GM18526 (cell line): ENCODE data around the gene ACAA1.

Source experiments
- POLR2A ChIP-seq: IDR thresholded peaks from 3 replicates; pipeline ENCODE4 v1.6.1; 2011; ENCODE audit not compliant: insufficient read length; ENCODE audit errors: extremely low read depth

ACAA1 gene

GRCh38 chr3:38108649-38109579 is 28.0 kb downstream of the ACAA1 start:
- TF ChIP-seq POLR2A = no peak

- TF ChIP-seq POLR2A = no peak
Measured at GRCh38 chr3:38107911-38108648, 28.8 kb downstream of the ACAA1 start.

DNA sequence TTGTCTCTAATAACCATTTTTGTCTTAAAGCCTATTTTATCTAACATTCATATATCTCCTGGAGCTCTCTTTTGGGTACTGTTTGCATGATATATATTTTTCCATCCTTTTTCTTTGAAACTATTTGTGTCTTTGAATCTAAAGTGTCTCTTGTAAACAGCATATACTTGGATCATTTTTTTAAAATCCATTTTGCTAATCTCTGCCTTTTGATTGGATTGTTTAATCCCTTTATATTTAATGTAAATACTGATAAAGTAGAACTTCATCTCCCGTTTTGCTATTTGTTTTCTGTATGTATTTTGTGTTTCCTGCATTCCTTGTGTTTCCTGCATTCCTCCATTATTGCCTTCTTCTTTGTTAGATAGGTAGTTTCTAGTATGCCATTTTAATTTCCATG is 31.4 kb downstream of the ACAA1 start:
- no peak for TF ChIP-seq POLR2A

GRCh38 chr3:38102444-38102814 is 34.5 kb downstream of the ACAA1 start:
- TF ChIP-seq POLR2A = no peak

- TF ChIP-seq POLR2A = no peak
Measured at GRCh38 chr3:38101811-38102443, 35.0 kb downstream of the ACAA1 start.

DNA sequence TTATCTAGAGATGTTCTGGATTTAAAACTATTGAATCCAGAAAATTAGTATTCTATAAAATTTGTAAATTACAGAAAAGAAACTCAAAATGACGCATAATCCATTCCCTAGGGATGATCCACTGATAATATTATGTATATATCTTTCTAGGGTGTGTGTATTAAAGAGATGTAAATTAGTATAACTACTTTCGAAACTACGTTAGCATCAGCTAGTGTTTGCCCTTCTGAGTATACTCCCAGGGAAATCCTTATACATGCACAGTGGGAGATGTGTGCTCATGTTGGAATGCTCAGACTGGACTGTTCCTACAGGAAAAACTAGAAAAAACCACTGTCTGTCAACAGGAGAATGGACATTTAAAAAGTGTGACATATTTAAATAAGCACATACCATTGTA is 36.4 kb downstream of the ACAA1 start:
- TF ChIP-seq POLR2A = no peak

- no peak for TF ChIP-seq POLR2A
Measured at GRCh38 chr3:38099518-38099917, 37.4 kb downstream of the ACAA1 start.

DNA sequence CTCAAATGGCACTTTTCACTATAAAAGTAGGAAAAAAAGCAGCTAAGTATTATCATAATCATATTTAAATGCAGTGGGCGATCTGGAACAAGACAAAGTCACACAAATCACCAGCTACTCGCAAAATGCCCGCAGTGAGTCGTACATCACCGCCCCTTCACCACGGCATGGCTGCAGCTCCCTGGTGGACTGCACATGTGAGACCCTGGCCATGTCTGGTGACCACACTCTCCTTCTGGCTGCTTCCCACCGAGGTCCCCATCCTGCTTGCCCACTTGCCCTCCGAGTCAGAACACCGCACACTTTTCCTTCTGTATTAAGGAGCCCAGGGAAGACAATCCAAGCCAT is 38.6 kb downstream of the ACAA1 start:
- no peak for TF ChIP-seq POLR2A

DNA sequence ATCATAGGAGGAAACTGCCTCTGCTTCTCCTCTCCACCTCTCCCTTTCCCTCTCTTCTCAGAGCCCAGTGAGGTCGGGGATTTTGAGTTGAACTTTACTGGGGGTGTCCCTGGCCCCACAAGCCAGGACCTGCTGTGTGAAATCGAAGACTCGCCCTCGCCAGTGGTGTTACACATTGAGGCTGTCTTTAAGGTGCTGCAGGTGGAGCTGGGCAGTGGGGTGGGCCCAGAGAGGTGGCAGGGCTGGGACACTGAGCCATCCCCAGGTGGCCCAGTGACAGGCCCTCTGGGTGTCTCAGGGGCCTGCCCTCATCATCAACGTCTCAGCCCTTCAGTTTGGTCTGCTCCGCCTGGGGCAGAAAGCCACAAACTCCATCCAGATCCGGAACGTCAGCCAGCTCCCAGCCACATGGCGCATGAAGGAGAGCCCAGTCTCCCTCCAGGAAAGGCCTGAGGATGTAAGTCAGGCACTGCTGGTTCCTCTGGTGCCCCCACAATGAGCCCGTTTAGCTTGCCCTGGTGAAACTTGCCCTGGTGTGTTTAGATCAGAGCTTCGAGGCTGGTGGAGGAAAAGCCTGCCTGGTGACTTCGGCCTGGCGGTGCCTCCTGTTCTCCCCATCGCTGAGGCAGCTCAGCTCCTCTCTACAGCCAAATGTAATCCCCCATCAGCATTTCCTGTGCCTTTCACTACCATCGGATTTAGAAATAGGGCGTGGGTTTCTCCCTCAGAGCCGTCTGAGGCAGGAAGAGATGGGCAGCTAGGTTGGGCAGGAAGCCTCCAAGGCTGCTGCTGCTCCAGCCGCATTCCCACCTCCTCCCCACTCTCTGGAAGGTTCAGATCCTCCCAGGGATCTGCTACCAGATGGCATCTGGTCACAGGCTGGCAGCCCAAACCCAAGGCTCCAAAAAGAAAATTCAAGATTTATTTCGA is 39.2 kb downstream of the ACAA1 start:
- TF ChIP-seq POLR2A = no peak

- TF ChIP-seq POLR2A = no peak
Measured at GRCh38 chr3:38095669-38096483, 41.1 kb downstream of the ACAA1 start.

GRCh38 chr3:38094999-38095398 is 41.9 kb downstream of the ACAA1 start:
- no peak for TF ChIP-seq POLR2A

DNA sequence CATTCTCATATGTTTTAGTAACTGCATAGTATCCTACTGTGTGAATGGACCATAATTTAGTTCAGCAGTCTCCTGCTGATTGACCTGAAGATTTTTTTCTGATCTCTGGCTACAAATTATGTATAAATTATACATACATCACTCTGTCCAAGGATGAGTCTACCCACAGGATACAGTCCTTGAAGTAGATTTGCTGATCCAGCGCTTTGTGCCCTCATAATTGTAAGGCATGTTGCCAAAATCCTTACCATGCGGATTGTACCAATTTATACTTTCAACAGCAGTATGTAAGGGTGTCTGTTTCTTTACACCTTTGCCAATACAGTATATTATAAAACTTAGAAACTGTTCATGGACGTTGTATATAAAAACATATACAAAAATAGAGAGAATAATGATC is 46.5 kb downstream of the ACAA1 start:
- TF ChIP-seq POLR2A = no peak

GRCh38 chr3:38089163-38089562 is 47.8 kb downstream of the ACAA1 start:
- TF ChIP-seq POLR2A = no peak
